HG03439 (cell line): ENCODE data around the gene MALRD1.

Experiments used
- ATAC-seq: cut with Tn5 transposase; IDR thresholded peaks from one replicate; pipeline ENCODE4 v1.9.1; 2021; ENCODE audit warnings: mild to moderate bottlenecking, moderate library complexity; ENCODE audit not compliant: unreplicated experiment

MALRD1 gene

GRCh38 chr10:19629567-19629966 lies 581.0 kb downstream of the MALRD1 start:
- ATAC-seq: no peak

GRCh38 chr10:19634163-19634562 lies 585.6 kb downstream of the MALRD1 start:
- no peak for ATAC-seq

GRCh38 chr10:19638182-19638895 lies 589.7 kb downstream of the MALRD1 start:
- no peak for ATAC-seq

- no peak for ATAC-seq
These were observed 590.3 kb downstream of the MALRD1 start for GRCh38 chr10:19638896-19639233.

GRCh38 chr10:19640566-19641263 lies 592.1 kb downstream of the MALRD1 start:
- no peak for ATAC-seq

- no peak for ATAC-seq
These were observed 602.9 kb downstream of the MALRD1 start for GRCh38 chr10:19651549-19651948.

- no peak for ATAC-seq
These were observed 604.1 kb downstream of the MALRD1 start for GRCh38 chr10:19652750-19653149.

GRCh38 chr10:19653931-19654330 lies 605.3 kb downstream of the MALRD1 start:
- no peak for ATAC-seq

GRCh38 chr10:19654576-19654975 lies 606.0 kb downstream of the MALRD1 start:
- ATAC-seq: no peak

- no peak for ATAC-seq
These were observed 607.9 kb downstream of the MALRD1 start for GRCh38 chr10:19656420-19657042.

- ATAC-seq: no peak
These were observed 609.5 kb downstream of the MALRD1 start for GRCh38 chr10:19658131-19658530.

GRCh38 chr10:19658622-19659233 lies 610.1 kb downstream of the MALRD1 start:
- ATAC-seq: no peak

GRCh38 chr10:19659920-19660655 lies 611.5 kb downstream of the MALRD1 start:
- no peak for ATAC-seq

- ATAC-seq: no peak
These were observed 614.7 kb downstream of the MALRD1 start for GRCh38 chr10:19663344-19663743.

GRCh38 chr10:19668116-19668515 lies 619.5 kb downstream of the MALRD1 start:
- ATAC-seq: no peak

- ATAC-seq: no peak
These were observed 627.5 kb downstream of the MALRD1 start for GRCh38 chr10:19676063-19676462.

GRCh38 chr10:19683356-19683755 lies 634.8 kb downstream of the MALRD1 start:
- no peak for ATAC-seq

GRCh38 chr10:19683960-19684359 lies 635.4 kb downstream of the MALRD1 start:
- no peak for ATAC-seq

- no peak for ATAC-seq
These were observed 639.7 kb downstream of the MALRD1 start for GRCh38 chr10:19688344-19688743.

- no peak for ATAC-seq
These were observed 640.6 kb downstream of the MALRD1 start for GRCh38 chr10:19689231-19689630.

GRCh38 chr10:19699299-19699698 lies 650.7 kb downstream of the MALRD1 start:
- ATAC-seq: no peak
